GM18870 (cell line): ENCODE results near the gene TACO1.

Source experiments
- ATAC-seq: cut with Tn5 transposase; IDR thresholded peaks from one replicate; pipeline ENCODE4 v1.9.1; 2021; ENCODE audit warnings: moderate library complexity; ENCODE audit not compliant: unreplicated experiment

TACO1 gene

GRCh38 chr17:63600569-63601438 lies at the start of gene TACO1:
TACO1 (plus strand) TSS chr17:63600895; CDS start chr17:63601084, 189 bp downstream.
- peak; percentile 76 for ATAC-seq

- no peak for ATAC-seq
These were observed 48.5 kb upstream of the TACO1 start for GRCh38 chr17:63552211-63552610.

- no peak for ATAC-seq
These were observed 45.1 kb upstream of the TACO1 start for GRCh38 chr17:63555500-63556156.

DNA sequence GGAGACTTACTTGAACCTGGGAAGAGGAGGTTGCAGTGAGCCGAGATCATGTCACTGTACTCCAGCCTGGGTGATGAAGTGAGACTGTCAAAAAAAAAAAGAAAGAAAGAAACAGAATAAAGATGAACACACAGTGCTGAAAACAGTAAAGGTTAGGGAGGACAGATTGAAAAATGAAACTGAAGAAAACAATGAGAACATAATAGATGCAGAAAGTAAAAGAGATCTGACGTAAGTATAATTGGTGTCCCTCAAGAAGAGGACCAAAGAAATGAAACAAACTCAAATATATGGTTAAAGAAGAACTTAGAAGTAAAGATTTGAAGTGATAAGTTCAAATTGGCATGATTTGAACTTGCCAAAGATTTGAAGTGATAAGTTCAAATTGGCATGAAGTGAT lies 43.3 kb upstream of the TACO1 start:
- ATAC-seq: no peak

DNA sequence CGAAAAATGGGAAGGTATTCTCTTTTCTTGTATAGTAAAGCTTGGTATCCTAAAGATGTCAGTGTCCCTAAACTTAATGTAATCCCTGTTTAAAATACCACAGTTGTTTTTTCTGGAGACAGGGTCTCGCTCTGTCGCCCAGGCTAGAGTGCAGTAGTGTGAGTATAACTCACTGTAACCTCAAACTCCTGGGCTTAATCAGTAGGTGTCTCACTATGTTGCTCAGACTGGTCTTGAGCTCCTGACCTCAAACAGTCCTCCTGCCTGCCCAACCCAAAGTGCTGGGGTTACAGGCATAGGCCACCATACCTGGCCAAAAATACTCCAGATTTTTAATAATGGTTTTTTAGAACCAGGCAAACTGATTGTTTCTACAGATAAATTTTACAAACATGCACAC lies 42.3 kb upstream of the TACO1 start:
- ATAC-seq: no peak

- ATAC-seq: no peak
These were observed 38.9 kb upstream of the TACO1 start for GRCh38 chr17:63561819-63562218.

DNA sequence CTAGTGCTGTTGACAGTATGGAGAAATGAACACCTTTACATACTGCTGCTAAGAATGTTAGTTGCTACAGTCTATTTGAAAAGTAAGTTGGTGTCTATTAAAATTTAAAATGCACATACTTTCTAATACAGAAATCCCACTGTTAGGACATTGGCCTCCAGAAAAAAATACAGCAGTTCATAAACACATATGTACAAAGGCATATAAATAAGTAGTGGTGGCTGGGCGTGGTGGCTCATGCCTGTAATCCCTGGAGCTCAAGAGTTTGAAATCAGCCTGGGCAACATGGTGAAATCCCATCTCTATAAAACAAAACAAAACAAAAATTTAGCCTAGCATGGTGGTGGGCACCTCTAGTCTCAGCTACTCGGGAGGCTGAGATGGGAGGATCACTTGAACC lies 37.4 kb upstream of the TACO1 start:
- ATAC-seq: no peak

- ATAC-seq: no peak
These were observed 36.1 kb upstream of the TACO1 start for GRCh38 chr17:63564562-63564961.

- ATAC-seq: no peak
These were observed 33.5 kb upstream of the TACO1 start for GRCh38 chr17:63567229-63567628.

GRCh38 chr17:63568563-63568962 lies 32.1 kb upstream of the TACO1 start:
- ATAC-seq: no peak

DNA sequence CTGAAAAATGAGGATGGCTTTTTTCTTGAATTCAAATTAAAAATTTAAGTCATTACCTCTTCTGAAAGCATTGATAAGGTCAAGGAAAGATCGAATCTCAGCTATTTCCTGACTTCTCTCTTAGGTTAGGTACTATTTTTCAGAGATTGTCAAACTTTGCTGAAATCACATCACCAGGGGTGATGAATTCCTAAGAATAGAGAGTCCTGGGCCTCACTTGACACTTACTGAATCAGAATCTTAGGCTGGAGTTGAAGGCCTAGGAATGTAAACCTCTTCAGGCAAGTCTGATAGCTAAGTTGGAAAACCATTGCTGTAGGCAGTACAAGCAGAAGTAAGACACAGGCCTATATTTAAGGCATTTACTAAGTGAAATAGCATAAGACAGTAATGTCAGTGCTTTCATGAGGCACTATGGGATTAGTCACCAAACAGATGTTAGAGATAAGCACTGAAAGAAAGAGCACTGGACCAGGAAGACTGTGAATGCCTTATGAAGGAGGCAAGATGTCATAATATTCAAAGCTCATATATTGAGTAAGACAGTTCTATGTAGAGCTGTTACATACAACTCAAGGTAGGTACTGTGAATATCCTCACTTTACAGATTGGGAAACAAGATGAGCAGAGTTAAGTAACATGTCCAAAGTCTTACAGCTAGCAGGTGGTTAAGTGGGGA lies 28.9 kb upstream of the TACO1 start:
- ATAC-seq: no peak

DNA sequence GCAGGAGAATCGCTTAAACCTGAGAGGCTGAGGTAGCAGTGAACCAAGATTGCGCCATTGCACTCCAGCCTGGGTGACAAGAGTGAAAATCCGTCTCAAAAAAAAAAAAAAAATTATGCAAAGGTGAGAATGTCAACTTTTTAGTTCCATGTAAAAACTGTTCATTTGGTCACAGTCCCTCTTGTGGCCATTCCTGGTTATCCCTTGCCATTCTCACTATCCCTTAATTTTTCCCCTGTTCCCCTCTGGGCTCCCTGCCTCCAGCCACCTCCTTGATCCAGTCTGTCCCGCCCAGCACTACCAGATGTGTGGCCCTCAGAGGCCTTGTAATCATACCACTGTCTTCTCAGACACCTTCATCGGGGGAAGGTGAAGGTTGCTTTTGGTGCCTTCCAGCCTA lies 27.1 kb upstream of the TACO1 start:
- ATAC-seq: no peak

DNA sequence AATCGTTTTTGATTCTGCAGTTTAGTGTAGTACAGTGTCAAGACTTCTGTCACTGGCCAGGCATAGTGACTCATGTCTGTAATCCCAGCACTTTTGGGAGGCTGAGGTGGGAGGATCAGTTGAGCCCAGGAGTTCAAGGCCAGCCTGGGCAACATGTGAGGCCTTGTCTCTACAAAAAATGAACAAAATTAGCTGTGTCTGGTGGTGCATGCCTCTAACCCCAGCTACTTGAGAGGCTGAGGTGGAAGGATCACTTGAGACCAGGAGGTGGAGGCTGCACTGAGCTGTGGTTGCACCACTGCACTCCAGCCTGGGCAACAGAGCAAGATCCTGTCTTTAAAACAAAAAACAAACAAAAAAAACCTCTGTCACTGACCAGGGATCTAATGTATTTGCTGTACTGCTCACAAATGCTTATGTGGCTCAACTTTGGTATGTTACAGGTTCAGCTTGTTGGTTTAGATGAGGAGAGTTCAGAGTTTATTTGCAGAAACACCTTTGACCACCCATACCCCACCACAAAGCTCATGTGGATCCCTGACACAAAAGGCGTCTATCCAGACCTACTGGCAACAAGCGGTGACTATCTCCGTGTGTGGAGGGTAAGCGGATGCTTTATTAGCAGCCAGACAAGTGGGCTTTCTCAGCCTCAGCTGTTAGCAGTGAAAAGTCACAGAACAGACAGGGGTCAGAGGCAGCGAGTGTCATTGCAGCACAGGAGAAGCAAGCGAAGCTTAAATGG lies 22.5 kb upstream of the TACO1 start:
- ATAC-seq: no peak

DNA sequence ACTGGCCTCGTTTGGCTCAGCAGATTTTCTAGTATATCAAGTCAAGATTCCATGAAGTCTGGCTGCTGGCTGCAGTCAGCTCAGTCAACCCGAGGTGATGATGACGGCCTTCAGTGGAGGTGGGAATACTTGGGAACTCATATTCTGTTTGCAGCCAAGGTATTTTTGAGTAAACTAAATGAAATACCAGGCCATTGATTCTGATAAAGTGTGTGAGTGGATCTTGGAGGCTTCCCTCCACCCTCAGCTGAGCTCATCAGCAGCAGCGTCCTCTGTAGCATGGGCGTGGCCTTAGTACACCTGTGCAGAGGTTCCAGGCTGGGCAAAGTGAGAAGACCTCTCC lies 22.0 kb upstream of the TACO1 start:
- no peak for ATAC-seq

- no peak for ATAC-seq
These were observed 21.1 kb upstream of the TACO1 start for GRCh38 chr17:63579633-63580032.

DNA sequence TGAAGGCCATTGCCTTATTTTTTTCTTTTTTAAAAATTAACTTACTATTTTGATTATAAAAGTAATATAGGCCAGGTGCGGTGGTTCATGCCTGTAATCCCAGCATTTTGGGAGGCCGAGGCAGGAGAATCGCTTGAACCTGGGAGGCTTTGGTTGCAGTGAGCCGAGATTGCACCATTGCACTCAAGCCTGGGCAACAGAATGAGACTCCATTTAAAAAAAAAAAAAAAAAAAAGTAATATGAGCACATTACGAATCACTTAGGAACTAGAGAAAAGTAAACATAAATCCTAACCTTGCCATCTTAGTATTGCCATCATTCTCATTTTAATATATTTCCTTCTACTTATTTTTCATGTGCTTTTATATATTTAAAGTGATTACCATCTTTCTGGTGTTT lies 12.9 kb upstream of the TACO1 start:
- ATAC-seq: no peak

- ATAC-seq: no peak
These were observed 11.9 kb upstream of the TACO1 start for GRCh38 chr17:63588797-63589196.

DNA sequence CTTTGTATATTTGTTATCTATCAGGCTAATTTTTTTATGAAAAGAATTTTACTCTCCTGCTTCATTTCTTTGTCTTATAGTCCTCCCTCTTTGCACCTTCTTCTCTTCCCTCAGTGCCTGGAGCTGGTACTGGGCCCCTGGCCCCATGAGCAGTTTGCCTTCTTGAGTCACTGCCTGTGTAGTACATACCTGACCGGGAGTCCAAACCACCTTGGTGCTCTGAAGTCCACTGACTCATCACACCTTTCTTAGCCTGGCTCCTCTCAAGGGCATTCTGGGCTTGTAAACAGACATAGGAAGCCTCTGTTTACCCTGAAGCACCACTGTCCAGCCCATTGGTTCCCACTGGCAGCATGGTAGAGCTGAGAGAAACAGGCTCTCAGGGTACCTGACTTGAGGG lies 11.0 kb upstream of the TACO1 start:
- no peak for ATAC-seq

DNA sequence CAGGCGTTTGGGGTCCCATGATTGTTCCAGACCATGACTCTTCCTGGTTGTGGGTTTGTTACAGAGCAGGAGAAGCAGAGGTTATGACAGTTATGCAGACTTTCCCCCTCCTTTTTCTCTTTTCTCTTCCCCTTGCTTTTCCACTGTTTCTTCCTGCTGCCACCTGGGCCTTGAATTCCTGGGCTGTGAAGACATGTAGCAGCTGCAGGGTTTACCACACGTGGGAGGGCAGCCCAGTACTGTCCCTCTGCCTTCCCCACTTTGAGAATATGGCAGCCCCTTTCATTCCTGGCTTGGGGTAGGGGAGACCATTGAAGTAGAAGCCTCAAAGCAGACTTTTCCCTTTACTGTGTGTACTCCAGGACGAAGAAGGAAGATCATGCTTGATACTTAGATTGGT lies 7.9 kb upstream of the TACO1 start:
- no peak for ATAC-seq

GRCh38 chr17:63595132-63595531 lies 5.6 kb upstream of the TACO1 start:
- no peak for ATAC-seq

DNA sequence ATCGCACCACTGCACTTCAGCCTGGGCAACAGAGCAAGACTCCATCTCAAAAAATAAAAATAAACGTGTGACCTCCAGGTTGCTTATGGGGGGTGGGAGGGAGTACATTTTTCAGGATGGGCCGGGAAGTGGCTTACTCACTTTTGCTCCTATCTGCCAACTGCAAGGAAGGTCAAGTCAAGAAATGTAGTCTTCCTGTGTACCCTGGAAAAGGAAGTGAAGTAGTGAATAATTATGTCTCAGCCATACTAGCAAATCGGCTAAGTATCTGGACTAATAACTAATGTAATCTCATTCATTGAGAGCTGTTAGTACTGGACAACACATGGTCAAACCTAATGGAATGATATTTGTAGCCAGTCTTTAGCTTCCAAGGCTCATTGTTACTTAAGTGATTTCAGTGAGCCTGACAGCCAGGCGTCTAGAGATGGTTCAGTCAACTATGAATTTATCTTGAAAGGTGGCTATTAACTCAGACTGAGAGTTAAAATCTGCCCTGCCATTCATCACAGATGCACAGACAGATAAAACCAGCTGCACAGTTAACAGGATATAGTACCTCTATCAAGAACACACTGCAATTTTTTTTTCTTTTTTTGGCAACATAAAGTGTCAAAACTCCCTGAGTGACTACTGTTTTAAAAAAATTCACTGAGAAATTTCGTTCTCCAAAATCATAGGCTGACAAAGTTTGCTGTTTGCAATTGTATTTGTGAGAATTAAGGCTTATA lies 3.7 kb upstream of the TACO1 start:
- no peak for ATAC-seq
